GM12878 (cell line): Measurements from ENCODE around the gene AHNAK. TPM values are rescaled to one million over a fixed set of nuclear protein-coding genes. Genes with fewer than 3 reads are reported as not detected.

Source experiments
- ATAC-seq: fragments of 200-7000 bp; cut with Tn5 transposase; 3 replicates; pipeline ENCODE4 v1.9.1; 2020; ENCODE audit warnings: mild to moderate bottlenecking, moderate library complexity
- BruUV-seq: library from RNA; stranded (reverse); fragments of 400-500 nt; replicated peaks from 2 replicates; lab custom pipeline; 2021; lab: Mats Ljungman, UMichigan
- CTCF ChIA-PET: fragments of 300-600 bp; sonication (Branson Sonifier 250); formaldehyde crosslinking; extraction: SDS; loops from one replicate; lab custom pipeline; 2021; ENCODE audit warnings: inconsistent platforms; lab: Yijun Ruan, JAX
- POLR2A ChIA-PET: fragments of 350-600 bp; formaldehyde crosslinking; extraction: SDS; loops from one replicate; lab custom pipeline; 2021; ENCODE audit warnings: inconsistent platforms; lab: Charles Lee
- RAD21 ChIA-PET: fragments of 300-600 bp; sonication (Branson Sonifier 250); formaldehyde crosslinking; loops from one replicate; lab custom pipeline; 2023; ENCODE audit warnings: antibody characterized with exemption; ENCODE audit not compliant: unreplicated experiment; lab: Charles Lee
- SMC1A ChIA-PET: fragments of 300-600 bp; sonication (Branson Sonifier 250); formaldehyde crosslinking; loops from one replicate; lab custom pipeline; 2023; ENCODE audit not compliant: unreplicated experiment, uncharacterized antibody; lab: Charles Lee
- DNase-seq: peaks from one replicate; pipeline ENCODE4 v3.0.0-alpha.2; 2011; ENCODE audit warnings: low read depth, low spot score
- FAIRE-seq: peaks from 3 replicates; lab custom pipeline; 2011; peaks lifted over from hg19 to GRCh38; lab: Jason Lieb, UNC
- H2AFZ ChIP-seq: 2 replicates; pipeline ENCODE4 v1.6.0; 2011; ENCODE audit warnings: low read depth, low read length, control low read depth; ENCODE audit not compliant: control insufficient read depth
- H3K27ac ChIP-seq: 2 replicates; pipeline ENCODE4 v1.5.1; 2011; ENCODE audit warnings: control low read depth; ENCODE audit not compliant: control insufficient read depth, insufficient read depth
- H3K27me3 ChIP-seq, 2 experiments: replicated peaks in 1 of 2; 2 replicates each; pipeline versions ENCODE4 v1.6.0 to v1.6.1; 2011; ENCODE audit warnings: low read length in 1 of 2; ENCODE audit not compliant: control insufficient read depth in 2 of 2, insufficient read depth in 2 of 2
- H3K36me3 ChIP-seq, 2 experiments: 2 replicates each; pipeline ENCODE4 v1.5.1; 2011; ENCODE audit warnings: low read length in 1 of 2; ENCODE audit not compliant: control insufficient read depth in 2 of 2, insufficient read depth in 2 of 2
- H3K4me1 ChIP-seq: 2 replicates; pipeline ENCODE4 v1.6.1; 2011; ENCODE audit warnings: mild to moderate bottlenecking, low read length, moderate library complexity, mixed read lengths; ENCODE audit not compliant: control insufficient read depth, insufficient read depth
- H3K4me2 ChIP-seq: 2 replicates; pipeline ENCODE4 v1.6.0; 2011; ENCODE audit warnings: control low read depth; ENCODE audit not compliant: control insufficient read depth, insufficient read depth
- H3K4me3 ChIP-seq: fragments of 200-600 bp; sonication (generic); 2 replicates; pipeline ENCODE4 v1.5.1; 2016
- H3K79me2 ChIP-seq: 2 replicates; pipeline ENCODE4 v1.6.0; 2011; ENCODE audit warnings: low read length; ENCODE audit not compliant: control insufficient read depth, insufficient read depth
- H3K9ac ChIP-seq: 2 replicates; pipeline ENCODE4 v1.8.0; 2011; ENCODE audit warnings: low read length, control low read depth, mixed read lengths; ENCODE audit not compliant: control insufficient read depth, insufficient read depth
- H3K9me3 ChIP-seq: replicated peaks from 3 replicates; pipeline ENCODE4 v1.5.1; 2011; ENCODE audit warnings: mild to moderate bottlenecking, low read length; ENCODE audit not compliant: control insufficient read depth, insufficient read depth
- H4K20me1 ChIP-seq: 2 replicates; pipeline ENCODE4 v1.6.0; 2011; ENCODE audit not compliant: control insufficient read depth, insufficient read depth
- BRCA1 ChIP-seq: IDR thresholded peaks from 2 replicates; pipeline ENCODE4 v1.6.1; 2011; ENCODE audit warnings: low read depth, low read length, improper control_type of control experiment
- CEBPB ChIP-seq, 2 experiments: fragments of 150-350 bp in 1 of 2; IDR thresholded peaks; 2 replicates each; pipeline ENCODE4 v1.6.1; 2012 to 2014; ENCODE audit warnings: low read depth in 2 of 2, low read length in 2 of 2, borderline replicate concordance in 1 of 2, inconsistent platforms in 1 of 2
- GABPA ChIP-seq: IDR thresholded peaks from 2 replicates; pipeline ENCODE4 v1.6.1; 2014; ENCODE audit warnings: antibody characterized with exemption, low read depth, mild to moderate bottlenecking, inconsistent platforms
- GATAD2B ChIP-seq: fragments of 450-650 bp; conservative IDR thresholded peaks from 2 replicates; pipeline ENCODE4 v1.6.1; 2017; ENCODE audit warnings: low read depth, mild to moderate bottlenecking, moderate library complexity
- HCFC1 ChIP-seq: fragments of 150-350 bp; IDR thresholded peaks from 2 replicates; pipeline ENCODE4 v1.6.1; 2014; ENCODE audit warnings: low read length
- JUNB ChIP-seq: IDR thresholded peaks from 2 replicates; pipeline ENCODE4 v1.6.1; 2016; ENCODE audit warnings: antibody characterized with exemption, mild to moderate bottlenecking
- NBN ChIP-seq: fragments of 450-650 bp; IDR thresholded peaks from 2 replicates; pipeline ENCODE4 v1.6.1; 2016
- SIX5 ChIP-seq: IDR thresholded peaks from 2 replicates; pipeline ENCODE4 v1.6.1; 2011; ENCODE audit warnings: mild to moderate bottlenecking, low read depth, low read length, moderate library complexity; ENCODE audit not compliant: severe bottlenecking
- TCF12 ChIP-seq: IDR thresholded peaks from 2 replicates; pipeline ENCODE4 v1.6.1; 2011; ENCODE audit warnings: low read depth, mild to moderate bottlenecking, low read length
- ZNF207 ChIP-seq: fragments of 450-650 bp; IDR thresholded peaks from 2 replicates; pipeline ENCODE4 v1.6.1; 2014; ENCODE audit warnings: antibody characterized with exemption, mild to moderate bottlenecking, borderline replicate concordance
- WGBS: methylation state at CpG from one replicate; pipeline ENCODE4 v1.1.6; 2016; ENCODE audit warnings: low lambda C conversion rate; ENCODE audit not compliant: insufficient replicate concordance, insufficient coverage; ENCODE audit errors: missing lambda C conversion rate; 5-methylcytosine and 5-hydroxymethylcytosine counted together
- in situ Hi-C: fragments of 300-500 bp; cut with MboI; formaldehyde crosslinking; loops from 9 replicates; pipeline ENCODE4 v1.14.3; 2018; ENCODE audit warnings: mixed read lengths
- intact Hi-C: fragments of 100-400 bp; cut with micrococcal nuclease; formaldehyde crosslinking; loops from one replicate; pipeline ENCODE4 v1.14.2; 2022; ENCODE audit not compliant: unreplicated experiment
- polyA plus RNA-seq, 11 experiments: library from polyadenylated mRNA; depleted of rRNA in 4 of 11; unstranded in 6 of 11; stranded (reverse) in 5 of 11; fragments of >200 nt; fragmentation: Nextera tagmentation in 4 of 11; fragmentation: Illumina TruSeq in 1 of 11; extraction: Ambion mirVana in 4 of 11; extraction: Trizol in 1 of 11; gene quantifications; 1 replicate in 1 of 11; 2 replicates in 10 of 11; pipeline versions ENCODE4 v1.2.1 to v1.2.3, GENCODE V29; 2011 to 2016; ENCODE audit warnings: inconsistent platforms in 2 of 11, missing spikeins in 2 of 11, low read depth in 1 of 11
- total RNA-seq, 4 experiments: library from RNA; depleted of rRNA in 3 of 4; stranded (reverse); fragments of >200 nt in 3 of 4; fragmentation: Illumina TruSeq in 1 of 4; extraction: Trizol in 1 of 4; gene quantifications; 2 replicates each; pipeline versions ENCODE4 v1.2.1 to v1.2.3, GENCODE V29; 2013 to 2021
- TF ChIP-seq, protein P1 (sequence below): fragments of 450-650 bp; formaldehyde crosslinking; IDR thresholded peaks from 2 replicates; pipeline ENCODE4 v1.4.0; 2022; ENCODE audit warnings: mild to moderate bottlenecking, moderate library complexity

AHNAK gene
- total and polyA plus RNA-seq, 10 of the 15 experiments (the other 5 are each of a cell fraction or from before 2014, with no cell fraction given) = 0.76 to 90.3 (median 19.4) TPM

DNA sequence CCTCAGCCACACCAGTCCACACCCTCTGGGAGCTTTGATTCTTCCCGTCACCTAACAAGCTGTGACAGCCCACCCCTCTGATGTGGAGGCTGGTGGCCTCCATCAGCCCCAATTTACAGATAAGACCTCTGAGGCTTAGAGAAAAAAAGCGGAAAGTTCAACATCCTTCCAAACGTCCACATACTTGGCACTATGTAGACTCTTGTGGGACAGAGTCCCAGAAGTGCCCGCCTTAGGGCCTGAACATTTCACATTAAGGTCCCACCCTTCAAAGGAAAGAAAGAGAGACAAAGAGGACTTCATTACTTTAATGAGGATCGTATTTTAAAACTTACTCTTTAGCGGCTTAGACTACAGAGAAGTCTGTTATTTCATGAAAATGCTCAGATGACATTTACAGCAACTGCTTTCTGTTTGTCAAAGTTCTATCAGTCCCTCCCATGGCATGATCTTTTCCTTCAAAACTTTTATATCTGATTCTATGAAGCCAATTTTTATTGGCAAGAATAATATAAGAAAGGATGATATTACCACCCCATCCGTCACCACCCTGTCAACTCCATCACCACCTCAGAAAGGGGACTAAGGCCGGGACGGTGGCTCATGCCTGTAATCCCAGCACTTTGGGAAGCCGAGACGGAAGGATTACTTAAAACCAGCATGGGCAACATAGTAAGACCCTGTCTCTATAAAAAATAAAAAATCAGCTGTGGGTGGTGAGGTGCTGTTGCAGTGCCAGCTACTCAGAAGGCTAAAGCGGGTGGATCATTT is 143.5 kb downstream of the AHNAK start:
- no peaks in the 10 kb centered on the region for H3K4me1 ChIP-seq
- ChIA-PET POLR2A (no interaction called here), CTCF (interaction anchor here (1.2 to 2.4 kb wide), 2 partner anchors 8 to 21 kb away, joined by 3 to 10 read pairs; no protein-coding TSS in a partner anchor), SMC1A (interaction anchor here (1.8 kb wide), 1 partner anchor 8 kb away, joined by 4 read pairs; no protein-coding TSS in a partner anchor)
- intact Hi-C loops = no loop called here
- DNase-seq = no peak
- FAIRE-seq = no peak
- no peaks in the 10 kb centered on the region for H4K20me1 ChIP-seq
- no peak for ATAC-seq
- no peak overlapping the region for H3K4me2 ChIP-seq
- no TSS peak for BruUV-seq
- no peaks in the 10 kb centered on the region for H3K79me2 ChIP-seq
- H2AFZ ChIP-seq = no peak overlapping the region
- 60% methylated on average over 12 of the region's 12 CpGs for WGBS
- H3K4me3 ChIP-seq = no peak overlapping the region
- no peak overlapping the region for H3K27ac ChIP-seq
- TF ChIP-seq GATAD2B (no peak), SIX5 (no peak), NBN (no peak), GABPA (no peak)
- TF ChIP-seq, all 136 proteins: peak for 0
- H3K27me3 ChIP-seq = no peaks in the 10 kb centered on the region
- RAD21 ChIA-PET = interaction anchor here (1.2 kb wide), 1 partner anchor 8 kb away, joined by 4 read pairs; no protein-coding TSS in a partner anchor
- no peak overlapping the region for H3K9ac ChIP-seq
- H3K9me3 ChIP-seq = no peaks in the 10 kb centered on the region
- in situ Hi-C loops = no loop called here
- no peaks in the 10 kb centered on the region for H3K36me3 ChIP-seq

DNA sequence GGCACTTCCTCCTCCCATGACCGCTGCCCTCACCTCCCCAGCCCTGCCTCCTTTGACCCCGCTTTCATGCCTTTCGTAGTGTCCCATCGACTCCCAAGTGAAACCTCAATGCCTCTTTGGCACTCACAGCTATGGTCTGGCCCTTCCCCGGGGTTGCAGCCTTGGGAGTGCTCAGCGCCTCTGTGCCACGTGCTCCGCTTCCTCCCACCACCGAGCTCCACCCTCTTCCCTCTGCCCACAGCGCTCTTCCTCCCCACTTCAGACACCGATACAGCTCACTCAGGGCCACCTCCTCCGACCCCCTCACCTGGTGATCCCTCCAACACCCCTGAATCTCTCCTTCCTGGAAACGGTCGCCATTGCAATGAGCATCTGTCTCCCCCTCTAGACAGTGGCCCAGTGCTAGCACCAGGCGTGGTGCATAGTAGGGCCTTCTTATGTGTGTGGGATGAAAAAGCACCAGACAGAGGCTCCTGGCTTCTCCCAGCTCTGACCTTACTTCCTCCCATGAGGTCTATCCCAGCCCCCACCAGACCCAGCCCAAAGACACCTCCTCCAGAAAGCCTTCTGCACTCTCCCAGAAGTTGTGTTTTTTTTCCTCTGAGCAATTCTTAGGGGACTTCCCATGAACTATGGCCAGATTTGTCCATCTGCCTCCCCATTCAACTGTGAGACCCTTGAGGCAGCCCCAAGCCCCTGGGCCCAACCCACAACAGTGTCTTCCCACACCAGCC is 144.2 kb downstream of the AHNAK start:
- ATAC-seq = no peak
- Histone ChIP-seq H3K4me2 (no peak overlapping the region), H3K4me3 (no peak overlapping the region), H3K9ac (no peak overlapping the region), H3K4me1 (no peaks in the 10 kb centered on the region), H3K79me2 (no peaks in the 10 kb centered on the region), H3K9me3 (no peaks in the 10 kb centered on the region), H3K27me3 (no peaks in the 10 kb centered on the region), H4K20me1 (no peaks in the 10 kb centered on the region), H3K36me3 (no peaks in the 10 kb centered on the region), H2AFZ (no peak overlapping the region), H3K27ac (no peak overlapping the region)
- intact Hi-C loops = no loop called here
- no peak for DNase-seq
- ChIA-PET CTCF (interaction anchor here (2.4 kb wide), 1 partner anchor 8 kb away, joined by 10 read pairs; no protein-coding TSS in a partner anchor), POLR2A (interaction anchor here (0.5 to 1.0 kb wide), 2 partner anchors 25 to 263 kb away, joined by 3 to 5 read pairs; no protein-coding TSS in a partner anchor), SMC1A (no interaction called here), RAD21 (interaction anchor here (1.7 kb wide), 1 partner anchor 140 kb away, joined by 5 read pairs; no protein-coding TSS in a partner anchor)
- WGBS = 34% methylated on average over 15 of the region's 15 CpGs
- in situ Hi-C loops = no loop called here
- FAIRE-seq = no peak
- BruUV-seq = no TSS peak
- no peak for TF ChIP-seq CEBPB (IDR thresholded peaks at IDR 0.05; ENCODE audit: borderline replicate concordance in 1 of 2, low read depth in 2 of 2, low read length in 2 of 2)
- TF ChIP-seq, protein P1, sequence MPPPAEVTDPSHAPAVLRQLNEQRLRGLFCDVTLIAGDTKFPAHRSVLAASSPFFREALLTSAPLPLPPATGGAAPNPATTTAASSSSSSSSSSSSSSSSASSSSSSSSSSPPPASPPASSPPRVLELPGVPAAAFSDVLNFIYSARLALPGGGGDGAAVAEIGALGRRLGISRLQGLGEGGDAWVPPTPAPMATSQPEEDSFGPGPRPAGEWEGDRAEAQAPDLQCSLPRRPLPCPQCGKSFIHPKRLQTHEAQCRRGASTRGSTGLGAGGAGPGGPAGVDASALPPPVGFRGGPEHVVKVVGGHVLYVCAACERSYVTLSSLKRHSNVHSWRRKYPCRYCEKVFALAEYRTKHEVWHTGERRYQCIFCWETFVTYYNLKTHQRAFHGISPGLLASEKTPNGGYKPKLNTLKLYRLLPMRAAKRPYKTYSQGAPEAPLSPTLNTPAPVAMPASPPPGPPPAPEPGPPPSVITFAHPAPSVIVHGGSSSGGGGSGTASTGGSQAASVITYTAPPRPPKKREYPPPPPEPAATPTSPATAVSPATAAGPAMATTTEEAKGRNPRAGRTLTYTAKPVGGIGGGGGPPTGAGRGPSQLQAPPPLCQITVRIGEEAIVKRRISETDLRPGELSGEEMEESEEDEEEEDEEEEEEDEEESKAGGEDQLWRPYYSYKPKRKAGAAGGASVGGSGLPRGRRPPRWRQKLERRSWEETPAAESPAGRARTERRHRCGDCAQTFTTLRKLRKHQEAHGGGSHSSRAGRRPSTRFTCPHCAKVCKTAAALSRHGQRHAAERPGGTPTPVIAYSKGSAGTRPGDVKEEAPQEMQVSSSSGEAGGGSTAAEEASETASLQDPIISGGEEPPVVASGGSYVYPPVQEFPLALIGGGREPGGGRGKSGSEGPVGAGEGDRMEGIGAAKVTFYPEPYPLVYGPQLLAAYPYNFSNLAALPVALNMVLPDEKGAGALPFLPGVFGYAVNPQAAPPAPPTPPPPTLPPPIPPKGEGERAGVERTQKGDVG (CRISPR knock-in tag) = no peak
- TF ChIP-seq BRCA1 = no peak
- no peak for TF ChIP-seq JUNB
- TF ChIP-seq ZNF207 = no peak
- no peak for TF ChIP-seq HCFC1
- TF ChIP-seq TCF12 = no peak
